Measurements from ENCODE around the gene FGF21.
"Not testable (repeated sequence)": the region's sequence is repeated elsewhere in the genome, so short reads cannot be mapped to it uniquely, and the experiment has no call there.

FGF21 gene

GRCh38 chr19:48751845-48752495, 3.4 kb upstream of the FGF21 start:
- no peak for DNase-seq (ENCODE audit: low spot score)

- DNase-seq (ENCODE audit: low spot score) = peak; percentile 43
These were observed 2.6 kb upstream of the FGF21 start, which contains the start of gene FUT1 for GRCh38 chr19:48752496-48753365. Gene FUT1 (minus strand): TSS chr19:48752641. CDS start chr19:48751281, 1,360 bp downstream.

GRCh38 chr19:48755787-48756186, 463 bp downstream of the FGF21 start:
- no peak for DNase-seq (ENCODE audit: low spot score)

GRCh38 chr19:48756212-48756611, 888 bp downstream of the FGF21 start:
- no peak for DNase-seq (ENCODE audit: low spot score)

GRCh38 chr19:48756686-48757085, 1.4 kb downstream of the FGF21 start:
- no peak for DNase-seq (ENCODE audit: low spot score)

GRCh38 chr19:48757089-48757675, 1.9 kb downstream of the FGF21 start:
- no peak for DNase-seq (ENCODE audit: low spot score)

- no peak for DNase-seq (ENCODE audit: low spot score)
These were observed 2.4 kb downstream of the FGF21 start for GRCh38 chr19:48757741-48758144.

GRCh38 chr19:48760504-48761205, 5.3 kb downstream of the FGF21 start:
- DNase-seq (ENCODE audit: low spot score) = no peak

GRCh38 chr19:48765816-48766215, 10.5 kb downstream of the FGF21 start:
- not testable (repeated sequence) for DNase-seq (ENCODE audit: low spot score)

GRCh38 chr19:48768171-48768753, 12.9 kb downstream of the FGF21 start:
- not testable (repeated sequence) for DNase-seq (ENCODE audit: low spot score)

GRCh38 chr19:48768994-48769713, 13.8 kb downstream of the FGF21 start:
- no peak for DNase-seq (ENCODE audit: low spot score)

GRCh38 chr19:48770266-48770665, 14.9 kb downstream of the FGF21 start:
- no peak for DNase-seq (ENCODE audit: low spot score)

- DNase-seq (ENCODE audit: low spot score) = no peak
These were observed 15.6 kb downstream of the FGF21 start for GRCh38 chr19:48770734-48771472.

GRCh38 chr19:48772503-48772953, 17.2 kb downstream of the FGF21 start:
- no peak for DNase-seq (ENCODE audit: low spot score)

GRCh38 chr19:48777139-48777538, 21.8 kb downstream of the FGF21 start:
- DNase-seq (ENCODE audit: low spot score) = no peak

GRCh38 chr19:48777720-48778119, 22.4 kb downstream of the FGF21 start:
- DNase-seq (ENCODE audit: low spot score) = no peak

- no peak for DNase-seq (ENCODE audit: low spot score)
These were observed 24.3 kb downstream of the FGF21 start for GRCh38 chr19:48779636-48780035.

- DNase-seq (ENCODE audit: low spot score) = no peak
These were observed 25.5 kb downstream of the FGF21 start for GRCh38 chr19:48780631-48781391.

GRCh38 chr19:48784527-48784926, 29.2 kb downstream of the FGF21 start:
- no peak for DNase-seq (ENCODE audit: low spot score)

GRCh38 chr19:48786422-48786821, 31.1 kb downstream of the FGF21 start:
- DNase-seq (ENCODE audit: low spot score) = not testable (repeated sequence)

All from D341Med (cell line).